SK-N-SH treated with all-trans-retinoic acid at 6 μM for 48 hours (cell line): ENCODE results near the gene LGALS3BP.
A peak's percentile ranks its signal among the peaks of the same experiment; 100 is the strongest.

Experiments used
- ATAC-seq: fragments of 200-7000 bp; cut with Tn5 transposase; 3 replicates; pipeline ENCODE4 v1.9.1; 2020; ENCODE audit warnings: mild to moderate bottlenecking, moderate library complexity
- ARNTL ChIP-seq: fragments of 450-650 bp; formaldehyde crosslinking; IDR thresholded peaks from 2 replicates; pipeline ENCODE4 v1.5.0; 2020; ENCODE audit warnings: low read depth, mild to moderate bottlenecking, moderate library complexity, borderline replicate concordance
- CREB5 ChIP-seq: fragments of 250-450 bp; sonication (Bioruptor Pico); IDR thresholded peaks from 2 replicates; pipeline ENCODE4 v1.5.1; 2020; ENCODE audit warnings: low read depth, mild to moderate bottlenecking, moderate library complexity
- ESRRG ChIP-seq: fragments of 250-450 bp; sonication (Bioruptor Pico); IDR thresholded peaks from 2 replicates; pipeline ENCODE4 v1.6.1; 2021; ENCODE audit warnings: mild to moderate bottlenecking
- ISL1 ChIP-seq: fragments of 250-450 bp; sonication (Bioruptor Pico); IDR thresholded peaks from 2 replicates; pipeline ENCODE4 v2.1.2; 2022; ENCODE audit warnings: mild to moderate bottlenecking, moderate library complexity
- OSR1 ChIP-seq: fragments of 250-450 bp; sonication (Bioruptor Pico); IDR thresholded peaks from 2 replicates; pipeline ENCODE4 v1.8.0; 2022; ENCODE audit warnings: moderate library complexity, mild to moderate bottlenecking, inconsistent platforms
- PATZ1 ChIP-seq: fragments of 250-450 bp; sonication (Bioruptor Pico); IDR thresholded peaks from 2 replicates; pipeline ENCODE4 v1.8.0; 2020; ENCODE audit warnings: mild to moderate bottlenecking, moderate library complexity, borderline replicate concordance
- PPARA ChIP-seq: fragments of 250-450 bp; sonication (Bioruptor Pico); IDR thresholded peaks from 2 replicates; pipeline ENCODE4 v1.5.0; 2020; ENCODE audit warnings: mild to moderate bottlenecking, borderline replicate concordance
- RARB ChIP-seq: fragments of 250-450 bp; sonication (Bioruptor Pico); IDR thresholded peaks from 2 replicates; pipeline ENCODE4 v1.8.0; 2021; ENCODE audit warnings: mild to moderate bottlenecking, moderate library complexity
- SNAI2 ChIP-seq: fragments of 250-450 bp; sonication (Bioruptor Pico); IDR thresholded peaks from 2 replicates; pipeline ENCODE4 v1.5.0; 2020; ENCODE audit warnings: mild to moderate bottlenecking, moderate library complexity
- TCF4 ChIP-seq: fragments of 250-450 bp; sonication (Bioruptor Pico); IDR thresholded peaks from 2 replicates; pipeline ENCODE4 v1.8.0; 2021; ENCODE audit warnings: mild to moderate bottlenecking, moderate library complexity, borderline replicate concordance
- TSHZ2 ChIP-seq: fragments of 250-450 bp; sonication (Bioruptor Pico); IDR thresholded peaks from 2 replicates; pipeline ENCODE4 v1.5.0; 2020; ENCODE audit warnings: mild to moderate bottlenecking, moderate library complexity
- ZC3H10 ChIP-seq: fragments of 250-450 bp; sonication (Bioruptor Pico); IDR thresholded peaks from 2 replicates; pipeline ENCODE4 v1.5.1; 2021; ENCODE audit warnings: mild to moderate bottlenecking, moderate library complexity
- ZFP3 ChIP-seq: fragments of 250-450 bp; sonication (Bioruptor Pico); IDR thresholded peaks from 2 replicates; pipeline ENCODE4 v1.5.0; 2020; ENCODE audit warnings: mild to moderate bottlenecking, moderate library complexity
- ZFP30 ChIP-seq: fragments of 450-650 bp; formaldehyde crosslinking; IDR thresholded peaks from 2 replicates; pipeline ENCODE4 v1.5.0; 2022; ENCODE audit warnings: mild to moderate bottlenecking, moderate library complexity
- ZNF70 ChIP-seq: fragments of 450-650 bp; formaldehyde crosslinking; IDR thresholded peaks from 2 replicates; pipeline ENCODE4 v1.5.0; 2020; ENCODE audit warnings: mild to moderate bottlenecking, moderate library complexity
- ZNF8 ChIP-seq: fragments of 450-650 bp; formaldehyde crosslinking; IDR thresholded peaks from 2 replicates; pipeline ENCODE4 v1.5.0; 2020; ENCODE audit warnings: mild to moderate bottlenecking, moderate library complexity
- TF ChIP-seq, protein P1 (sequence below): fragments of 250-450 bp; sonication (Bioruptor Pico); IDR thresholded peaks from 2 replicates; pipeline ENCODE4 v1.8.0; 2021; ENCODE audit warnings: low read depth, mild to moderate bottlenecking, moderate library complexity, borderline replicate concordance

LGALS3BP gene

DNA sequence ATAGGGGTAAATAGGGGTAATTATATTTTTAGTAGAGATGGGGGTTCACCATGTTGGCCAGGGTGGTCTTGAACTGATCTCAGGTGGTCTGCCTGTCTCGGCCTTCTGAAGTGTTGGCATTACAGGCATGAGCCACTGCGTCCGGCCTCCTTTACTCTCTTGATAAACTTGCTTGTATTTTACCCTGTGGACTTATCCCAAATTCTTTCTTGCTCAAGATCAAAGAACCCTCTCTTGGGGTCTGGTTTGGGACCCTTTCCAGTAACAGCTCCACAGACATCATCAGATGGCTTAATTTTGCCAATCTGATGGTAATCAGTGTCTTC lies 38.6 kb upstream of the LGALS3BP start (continued):
- TF ChIP-seq ZNF8 (CRISPR knock-in tag) (no peak), RARB (CRISPR knock-in tag) (no peak), ARNTL (no peak), PPARA (CRISPR knock-in tag) (no peak), ZC3H10 (CRISPR knock-in tag) (no peak), PATZ1 (CRISPR knock-in tag) (no peak)

- ATAC-seq = no peak
- TF ChIP-seq RARB (CRISPR knock-in tag) (no peak), SNAI2 (CRISPR knock-in tag) (no peak), TSHZ2 (CRISPR knock-in tag) (no peak), ZFP3 (CRISPR knock-in tag) (no peak), ZNF70 (no peak), ARNTL (no peak), ISL1 (no peak)
Observed at GRCh38 chr17:79017546-79018369, 38.0 kb upstream of the LGALS3BP start.

- ATAC-seq = no peak
- no peak for TF ChIP-seq ZNF70
- no peak for TF ChIP-seq ESRRG (CRISPR knock-in tag)
- TF ChIP-seq TCF4 = no peak
Observed at GRCh38 chr17:79014158-79014758, 34.5 kb upstream of the LGALS3BP start.

DNA sequence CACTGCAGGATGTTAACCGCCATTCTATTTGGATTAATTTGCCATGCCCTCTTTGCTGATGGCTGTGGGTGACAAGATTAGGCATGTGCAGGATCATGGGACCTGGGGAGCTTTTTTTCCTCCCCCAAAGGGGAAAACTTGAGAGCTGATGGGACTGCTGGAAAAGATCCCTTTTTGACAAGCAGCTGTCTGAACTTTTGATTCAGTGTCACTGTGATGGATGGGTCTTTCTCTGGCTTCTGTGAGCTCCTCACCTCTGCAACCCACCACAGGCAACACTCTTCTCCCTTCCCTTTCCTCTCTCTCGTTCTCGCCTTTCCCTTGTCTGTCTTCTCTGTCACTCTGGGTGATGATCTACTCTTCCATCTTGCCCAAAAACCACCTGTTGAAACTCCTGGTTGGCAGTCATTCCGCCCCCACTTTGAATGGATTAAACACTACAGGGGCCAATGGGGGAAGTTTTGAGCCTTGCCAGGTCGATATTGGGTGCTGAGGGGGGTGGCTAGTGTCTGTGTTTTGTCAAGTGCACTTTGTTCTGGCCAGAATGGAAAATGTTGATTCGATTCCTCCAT lies 32.9 kb upstream of the LGALS3BP start:
- no peak for TF ChIP-seq ESRRG (CRISPR knock-in tag)
- TF ChIP-seq SNAI2 (CRISPR knock-in tag) = no peak
- no peak for TF ChIP-seq ZNF8 (CRISPR knock-in tag)
- TF ChIP-seq ZC3H10 (CRISPR knock-in tag) = no peak
- no peak for TF ChIP-seq TSHZ2 (CRISPR knock-in tag)
- no peak for TF ChIP-seq CREB5 (CRISPR knock-in tag)
- ATAC-seq = no peak

- ATAC-seq = no peak
- TF ChIP-seq OSR1 (CRISPR knock-in tag) = peak; percentile 76; the same call in 1 of the 2 replicates
- TF ChIP-seq RARB (CRISPR knock-in tag) = no peak
- TF ChIP-seq, protein P1, sequence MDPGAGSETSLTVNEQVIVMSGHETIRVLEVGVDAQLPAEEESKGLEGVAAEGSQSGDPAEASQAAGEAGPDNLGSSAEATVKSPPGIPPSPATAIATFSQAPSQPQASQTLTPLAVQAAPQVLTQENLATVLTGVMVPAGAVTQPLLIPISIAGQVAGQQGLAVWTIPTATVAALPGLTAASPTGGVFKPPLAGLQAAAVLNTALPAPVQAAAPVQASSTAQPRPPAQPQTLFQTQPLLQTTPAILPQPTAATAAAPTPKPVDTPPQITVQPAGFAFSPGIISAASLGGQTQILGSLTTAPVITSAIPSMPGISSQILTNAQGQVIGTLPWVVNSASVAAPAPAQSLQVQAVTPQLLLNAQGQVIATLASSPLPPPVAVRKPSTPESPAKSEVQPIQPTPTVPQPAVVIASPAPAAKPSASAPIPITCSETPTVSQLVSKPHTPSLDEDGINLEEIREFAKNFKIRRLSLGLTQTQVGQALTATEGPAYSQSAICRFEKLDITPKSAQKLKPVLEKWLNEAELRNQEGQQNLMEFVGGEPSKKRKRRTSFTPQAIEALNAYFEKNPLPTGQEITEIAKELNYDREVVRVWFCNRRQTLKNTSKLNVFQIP (CRISPR knock-in tag) = no peak
- TF ChIP-seq SNAI2 (CRISPR knock-in tag) = peak; percentile 71; the same call in 1 of the 2 replicates
- no peak for TF ChIP-seq ZFP30 (CRISPR knock-in tag)
Observed at GRCh38 chr17:79011451-79012147, 31.9 kb upstream of the LGALS3BP start.
